ENCODE data around the gene STAT2.
"Not testable (repeated sequence)": the region's sequence is repeated elsewhere in the genome, so short reads cannot be mapped to it uniquely, and the experiment has no call there.

Gene STAT2

DNA sequence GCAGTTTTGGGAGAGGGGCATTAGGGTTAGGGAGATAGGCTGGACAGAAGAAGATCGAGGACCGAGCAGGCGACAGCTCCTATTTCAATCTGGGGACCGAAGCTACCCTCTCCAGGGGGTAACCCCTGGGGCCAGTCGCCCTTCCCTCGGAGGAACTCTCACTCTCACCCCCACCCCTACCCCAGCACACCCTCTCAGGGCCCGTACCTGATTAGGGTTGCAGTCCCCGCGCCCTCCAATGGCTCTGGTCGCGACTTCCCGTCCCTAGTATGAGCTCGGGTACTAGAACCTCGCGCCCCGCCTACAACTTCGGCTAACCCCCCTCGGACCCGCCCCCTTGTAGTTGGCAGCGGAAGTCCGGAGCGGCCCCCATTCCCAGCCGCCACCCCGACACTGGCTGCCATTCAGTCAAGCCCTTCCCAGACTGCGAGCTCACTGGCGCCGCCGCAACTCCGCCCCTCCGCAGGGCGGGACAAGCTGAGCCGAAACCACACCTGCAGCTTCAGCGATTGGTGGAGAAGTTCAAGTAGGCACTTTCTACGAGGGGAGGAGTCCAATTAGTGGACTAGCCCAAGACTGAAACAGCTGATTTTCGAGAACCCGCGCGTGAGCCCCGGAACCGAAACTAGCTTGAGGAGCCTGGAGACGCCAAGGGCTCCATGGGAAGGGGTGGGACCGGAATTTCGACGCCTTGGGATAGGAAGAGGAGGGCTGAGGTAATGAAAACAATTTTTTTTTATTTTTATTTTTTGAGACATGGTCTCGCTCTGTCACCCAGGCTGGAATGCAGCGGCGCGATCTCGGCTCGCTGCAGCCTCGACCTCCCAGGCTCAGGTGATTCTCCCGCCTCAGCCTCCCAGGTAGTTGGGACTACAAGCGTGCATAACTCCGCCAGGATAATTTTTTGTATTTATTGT, at the start of gene STAT2:
Gene STAT2, minus strand, starts transcription at position 257 of the 917 bp plus-strand sequence. CDS start 3,536 bp downstream, outside the sequence.
- DNase-seq: peak; percentile 99

DNA sequence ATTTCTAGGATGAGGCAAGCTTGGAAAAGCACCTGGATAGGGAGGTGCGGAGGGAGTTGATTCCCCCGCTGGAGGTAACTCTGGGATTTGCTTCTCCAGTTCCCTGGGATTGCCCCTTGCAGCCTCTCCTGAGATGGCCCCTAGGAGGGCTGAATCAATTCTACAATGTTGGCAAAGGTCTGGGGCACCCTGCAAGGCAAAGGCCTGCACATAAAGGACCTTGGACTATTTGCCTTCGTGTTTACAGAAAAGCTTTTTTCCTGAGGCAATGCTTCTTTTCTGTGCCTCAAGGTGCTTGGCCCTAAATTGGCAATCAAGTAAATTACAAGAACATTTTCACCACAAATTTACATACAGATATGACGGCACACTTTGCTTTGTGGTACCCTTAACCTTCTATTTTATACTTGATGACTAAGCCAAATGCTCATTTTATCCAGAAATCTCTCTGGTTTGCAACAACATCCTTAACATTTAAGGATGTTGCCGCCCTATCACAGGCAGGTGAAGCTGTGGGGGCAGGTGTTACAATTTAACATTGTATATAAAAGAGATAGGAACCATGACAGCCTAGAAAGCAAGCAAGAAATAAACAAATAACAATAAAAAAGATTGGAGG, 49.0 kb upstream of the STAT2 start:
- DNase-seq: no peak

DNA sequence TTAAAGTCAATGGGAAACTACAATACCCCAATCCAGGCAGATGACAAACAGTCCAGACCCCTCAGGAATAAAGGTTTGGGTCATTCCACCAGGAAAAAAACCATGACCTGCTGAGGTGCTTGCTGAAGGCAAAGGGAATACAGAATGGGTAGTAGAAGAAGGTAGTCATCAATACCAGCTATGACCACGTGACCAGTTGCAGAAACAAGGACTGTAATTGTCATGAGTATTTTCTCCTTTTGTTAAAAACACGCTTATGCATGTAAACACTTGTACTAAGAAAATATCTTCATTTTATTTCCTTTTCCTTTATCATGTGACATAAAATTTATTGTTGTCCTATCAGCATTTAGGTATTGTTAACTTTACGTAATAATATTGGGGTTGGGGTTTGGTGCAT, 44.3 kb upstream of the STAT2 start:
- DNase-seq: not testable (repeated sequence)

DNA sequence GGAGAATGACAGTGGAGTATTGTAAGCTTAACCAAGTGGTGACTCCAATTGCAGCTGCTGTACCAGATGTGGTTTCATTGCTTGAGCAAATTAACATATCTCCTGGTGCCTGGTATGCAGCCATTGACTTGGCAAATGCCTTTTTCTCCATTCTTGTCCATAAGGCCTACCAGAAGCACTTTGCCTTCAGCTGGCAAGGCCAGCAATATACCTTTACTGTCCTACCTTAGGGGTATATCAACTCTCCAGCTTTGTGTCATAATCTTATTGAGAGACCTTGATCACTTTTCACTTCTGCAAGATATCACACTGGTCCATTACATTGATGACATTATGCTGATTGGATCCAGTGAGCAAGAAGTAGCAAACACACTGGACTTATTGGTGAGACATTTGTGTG, 41.7 kb upstream of the STAT2 start:
- DNase-seq: not testable (repeated sequence)

DNA sequence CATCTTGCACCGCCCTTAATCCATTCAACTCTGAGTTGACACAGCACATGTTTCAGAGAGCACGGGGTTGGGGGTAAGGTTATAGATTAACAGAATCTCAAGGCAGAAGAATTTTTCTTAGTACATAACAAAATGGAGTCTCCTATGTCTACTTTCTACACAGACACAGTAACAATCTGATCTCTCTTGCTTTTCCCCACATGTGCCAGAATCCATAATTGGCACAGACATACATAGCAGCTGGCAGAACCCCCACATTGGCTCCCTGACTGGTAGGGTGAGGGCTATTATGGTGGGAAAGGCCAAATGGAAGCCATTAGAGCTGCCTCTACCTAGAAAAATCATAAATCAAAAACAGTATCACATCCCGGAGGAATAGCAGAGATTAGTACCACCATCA, 41.2 kb upstream of the STAT2 start:
- not testable (repeated sequence) for DNase-seq

DNA sequence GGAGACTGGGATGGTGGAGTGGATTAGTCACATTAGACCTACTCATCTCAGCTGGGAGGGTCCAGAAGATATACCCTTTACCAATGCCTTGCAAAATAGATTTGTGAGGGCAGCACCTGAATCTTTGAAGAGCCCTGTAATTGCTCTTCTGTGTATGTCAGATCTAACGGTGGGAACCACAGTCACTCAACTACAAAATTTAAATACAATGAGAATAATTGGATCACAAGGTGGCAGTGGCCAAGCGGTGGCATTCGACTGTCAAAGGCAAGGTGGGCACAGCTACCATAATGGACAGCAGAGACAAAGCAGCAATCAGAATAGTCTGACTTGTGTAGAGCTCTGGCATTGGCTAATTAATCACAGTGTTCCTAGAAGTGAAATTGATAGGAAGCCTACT, 39.6 kb upstream of the STAT2 start:
- not testable (repeated sequence) for DNase-seq

DNA sequence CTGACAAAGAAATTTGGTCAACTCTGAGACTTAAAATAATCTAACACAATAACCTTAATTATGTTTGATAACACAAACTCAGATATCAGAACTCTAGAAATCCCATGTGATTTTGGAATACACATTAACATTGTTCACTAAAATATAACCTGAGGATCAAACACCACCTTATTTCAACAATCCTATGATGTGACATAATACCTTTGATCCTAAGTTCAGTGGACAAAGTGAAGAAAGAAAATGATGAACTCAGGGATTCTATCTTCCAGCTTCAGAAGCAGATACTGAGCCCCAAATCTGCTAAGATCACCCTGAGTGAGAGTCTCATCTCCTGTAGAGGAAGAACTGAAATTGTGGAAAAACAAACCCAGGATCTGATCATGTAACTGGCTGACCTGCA, 38.4 kb upstream of the STAT2 start:
- DNase-seq: no peak

DNA sequence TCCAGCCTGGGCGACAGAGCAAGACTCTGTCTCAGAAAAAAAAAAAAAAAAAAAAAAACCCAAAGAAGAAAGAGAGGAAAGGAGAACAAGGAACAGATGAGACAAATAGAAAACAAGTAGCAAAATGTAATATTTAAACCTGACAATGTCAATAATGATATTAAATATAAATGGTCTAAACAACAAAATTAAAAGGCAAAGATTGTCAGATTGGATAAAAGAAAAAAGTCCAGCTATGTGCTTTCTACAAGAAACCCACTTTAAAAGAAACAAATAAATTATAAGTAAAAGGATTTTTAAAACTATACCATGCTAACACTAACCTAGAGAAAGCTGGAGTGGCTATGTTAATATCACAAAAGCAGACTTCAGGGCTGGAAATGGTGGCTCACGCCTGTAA, 32.4 kb upstream of the STAT2 start:
- no peak for DNase-seq

DNA sequence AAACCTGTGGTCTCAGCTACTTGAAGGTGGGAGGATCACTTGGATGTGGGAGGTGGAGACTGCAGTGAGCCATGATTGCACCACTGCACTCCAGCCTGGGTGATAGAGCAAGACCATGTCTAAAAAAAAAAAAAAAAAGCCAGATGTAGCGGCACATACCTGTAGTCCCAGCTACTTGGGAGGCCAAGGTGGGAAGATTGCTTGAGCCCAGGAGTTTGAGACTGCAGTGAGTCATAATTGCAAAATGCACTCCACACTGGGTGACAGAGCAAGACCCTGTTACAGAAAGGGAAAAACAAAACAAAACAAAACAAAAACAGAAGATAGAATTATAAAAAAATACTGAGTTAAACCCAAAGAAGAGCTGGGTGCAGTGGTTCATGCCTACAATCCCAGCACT, 31.8 kb upstream of the STAT2 start:
- DNase-seq: no peak

DNA sequence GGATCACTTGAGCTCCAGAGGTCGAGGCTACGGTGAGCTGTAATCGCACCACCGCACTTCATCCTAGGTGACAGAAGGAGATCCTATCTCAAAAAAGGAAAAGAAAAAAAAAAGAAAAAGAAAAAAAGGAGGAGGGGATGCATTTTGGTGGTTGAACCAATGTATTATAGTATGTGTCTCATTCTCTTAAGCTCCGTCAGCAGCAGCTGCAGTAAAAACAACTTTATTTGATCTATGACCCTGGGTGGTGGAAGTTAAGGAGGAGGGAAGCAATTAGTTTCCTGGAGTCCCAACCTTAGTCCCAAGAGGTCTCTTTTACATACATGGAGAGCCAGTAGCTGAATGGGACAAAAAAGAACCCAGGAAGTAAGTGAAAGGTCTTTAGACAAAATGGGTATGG, 29.5 kb upstream of the STAT2 start:
- DNase-seq: no peak

DNA sequence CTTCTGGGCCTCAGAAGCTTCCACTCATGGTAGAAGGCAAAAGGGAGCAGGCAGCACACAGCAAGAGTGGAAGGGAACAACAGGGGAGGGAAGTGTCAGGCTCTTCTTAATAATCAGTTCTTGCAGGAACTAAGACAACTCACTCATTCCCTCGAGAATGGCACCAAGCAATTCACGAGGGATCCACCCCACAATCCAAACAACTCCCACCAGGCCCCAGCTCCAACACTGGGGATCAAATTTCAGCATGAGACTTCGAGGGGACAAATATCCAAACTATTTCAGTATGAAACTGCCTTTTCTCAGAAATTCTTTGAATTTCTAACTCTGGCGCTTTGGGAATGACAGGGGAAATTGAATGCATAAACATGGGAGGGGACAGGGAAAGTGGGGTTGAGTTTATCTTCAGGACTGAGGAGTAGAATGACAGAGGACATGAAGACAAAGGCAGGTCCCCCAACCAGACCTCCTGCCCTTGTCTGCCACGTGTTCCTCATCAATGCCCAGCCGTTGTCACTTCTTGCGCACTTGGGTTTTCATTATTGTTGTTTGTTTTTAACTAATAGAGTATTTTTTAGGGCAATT, 27.3 kb upstream of the STAT2 start:
- DNase-seq: no peak

DNA sequence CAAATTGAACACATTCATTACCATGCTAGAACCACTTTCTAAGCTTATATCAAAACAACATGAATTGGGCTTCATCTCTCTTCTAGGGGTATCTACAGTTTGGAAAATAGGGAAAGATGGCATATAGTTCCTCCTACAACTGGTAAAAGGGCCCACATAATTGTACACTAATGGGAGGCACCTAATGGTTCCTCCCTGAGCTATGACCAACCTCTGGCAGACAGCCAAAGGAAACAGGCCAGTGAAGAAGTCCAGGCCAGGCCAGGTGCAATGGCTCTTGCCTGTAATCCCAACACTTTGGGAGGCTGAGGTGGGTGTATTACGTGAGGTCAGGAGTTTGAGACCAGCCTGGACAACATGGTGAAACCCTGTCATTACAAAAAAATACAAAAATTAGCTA, 26.0 kb upstream of the STAT2 start:
- no peak for DNase-seq

DNA sequence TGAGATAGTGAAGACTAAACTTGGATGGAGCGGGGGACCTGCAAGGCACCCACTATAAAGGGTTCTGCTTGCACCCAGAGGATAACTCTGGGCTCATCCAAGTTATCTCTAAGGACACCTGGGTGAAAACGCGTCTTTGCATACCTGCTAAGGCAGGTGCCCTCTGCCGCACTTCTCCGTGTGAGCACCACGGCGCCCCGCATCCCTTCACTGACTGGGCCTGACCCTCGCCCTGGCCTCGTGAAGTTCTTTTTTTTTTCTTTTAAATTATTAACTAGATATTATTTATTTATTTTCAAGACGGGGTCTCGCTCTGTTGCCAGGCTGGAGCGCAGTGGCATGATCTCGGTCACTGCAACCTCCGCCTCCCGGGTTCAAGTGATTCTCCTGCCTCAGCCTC, 22.7 kb upstream of the STAT2 start:
- DNase-seq: no peak

DNA sequence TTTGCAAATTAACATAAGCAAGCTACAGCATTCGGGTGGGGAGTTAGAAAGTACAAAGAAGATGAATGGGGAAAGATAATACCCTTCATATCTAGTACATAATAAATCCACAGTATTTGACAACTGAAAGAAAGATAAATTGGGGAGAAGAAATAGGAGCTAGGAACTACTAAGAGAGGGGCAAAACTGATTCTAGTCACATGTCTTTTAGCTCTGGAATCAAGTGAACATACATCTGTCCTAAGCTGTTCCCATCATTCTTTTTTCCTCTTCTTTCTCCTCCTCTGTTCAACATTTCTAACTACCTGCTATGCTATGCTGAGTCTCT, 18.0 kb upstream of the STAT2 start:
- no peak for DNase-seq

DNA sequence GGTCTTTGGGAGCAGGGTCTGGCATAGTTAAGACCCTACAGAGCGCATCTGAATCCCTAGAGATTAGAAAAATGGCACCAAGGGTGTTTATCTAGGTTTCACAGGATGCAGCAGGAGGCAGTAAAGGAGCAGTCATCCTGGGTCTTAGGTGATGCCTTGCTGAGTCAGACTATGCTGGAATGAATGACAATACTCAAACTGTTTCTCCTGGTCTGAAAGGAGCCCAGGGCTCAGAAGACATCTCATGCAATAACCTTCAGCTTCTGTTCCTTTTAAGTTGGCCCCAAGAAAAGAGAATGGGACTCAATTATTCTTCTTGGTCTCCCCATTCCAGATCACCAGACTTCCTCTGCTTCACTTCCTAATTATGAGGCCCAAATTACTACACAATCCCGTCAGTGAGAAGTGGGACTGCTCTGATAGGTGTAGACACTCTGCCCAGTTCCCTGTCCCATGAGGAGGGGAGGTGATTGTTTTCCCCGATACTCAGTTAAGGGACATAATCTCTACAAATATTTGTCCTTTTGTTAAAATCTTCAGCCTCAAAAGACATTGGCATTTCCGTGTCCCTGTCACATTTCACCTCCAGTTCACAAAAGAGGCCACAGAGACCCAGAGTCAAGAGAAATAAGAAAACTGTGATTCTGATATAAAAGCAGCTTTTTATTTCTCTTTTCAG, 17.5 kb upstream of the STAT2 start:
- peak; percentile 10 for DNase-seq

DNA sequence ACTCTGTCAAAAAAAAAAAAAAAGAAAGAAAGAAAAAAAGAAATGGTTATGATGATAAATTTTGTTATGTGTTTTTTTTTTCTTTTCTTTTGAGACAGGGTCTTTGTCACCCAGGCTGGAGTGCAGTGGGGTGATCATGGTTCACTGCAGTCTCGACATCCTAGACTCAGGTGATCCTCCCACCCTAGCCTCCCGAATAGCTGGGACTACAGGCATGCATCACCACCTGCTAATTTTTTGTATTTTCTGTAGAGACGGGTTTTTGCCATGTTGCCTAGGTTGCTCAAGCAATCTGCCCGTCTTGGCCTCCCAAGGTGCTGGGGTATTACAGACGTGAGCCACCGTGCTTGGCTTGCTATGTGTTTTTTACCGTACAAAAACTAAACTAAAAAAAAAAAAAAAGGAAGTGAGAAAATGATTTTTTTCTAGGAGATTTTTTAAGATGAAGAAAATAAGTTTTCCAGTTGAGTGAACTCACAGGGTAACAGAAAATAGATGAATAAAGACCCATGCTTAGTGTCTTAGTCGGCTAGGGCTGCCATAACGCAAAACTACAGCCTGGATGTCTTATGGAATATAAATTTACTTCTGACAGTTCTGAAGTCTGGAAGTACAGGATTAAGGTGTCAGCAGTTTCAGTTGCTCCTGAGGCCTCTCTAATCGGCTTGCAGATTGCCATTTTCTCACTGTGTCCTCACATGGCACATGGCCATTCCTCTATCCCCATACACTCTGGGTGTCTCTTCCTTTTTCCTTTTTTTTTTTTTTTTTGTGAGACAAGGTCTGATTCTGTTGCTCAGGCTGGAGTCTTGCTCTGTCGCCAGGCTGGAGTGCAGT, 15.9 kb upstream of the STAT2 start:
- DNase-seq: no peak

DNA sequence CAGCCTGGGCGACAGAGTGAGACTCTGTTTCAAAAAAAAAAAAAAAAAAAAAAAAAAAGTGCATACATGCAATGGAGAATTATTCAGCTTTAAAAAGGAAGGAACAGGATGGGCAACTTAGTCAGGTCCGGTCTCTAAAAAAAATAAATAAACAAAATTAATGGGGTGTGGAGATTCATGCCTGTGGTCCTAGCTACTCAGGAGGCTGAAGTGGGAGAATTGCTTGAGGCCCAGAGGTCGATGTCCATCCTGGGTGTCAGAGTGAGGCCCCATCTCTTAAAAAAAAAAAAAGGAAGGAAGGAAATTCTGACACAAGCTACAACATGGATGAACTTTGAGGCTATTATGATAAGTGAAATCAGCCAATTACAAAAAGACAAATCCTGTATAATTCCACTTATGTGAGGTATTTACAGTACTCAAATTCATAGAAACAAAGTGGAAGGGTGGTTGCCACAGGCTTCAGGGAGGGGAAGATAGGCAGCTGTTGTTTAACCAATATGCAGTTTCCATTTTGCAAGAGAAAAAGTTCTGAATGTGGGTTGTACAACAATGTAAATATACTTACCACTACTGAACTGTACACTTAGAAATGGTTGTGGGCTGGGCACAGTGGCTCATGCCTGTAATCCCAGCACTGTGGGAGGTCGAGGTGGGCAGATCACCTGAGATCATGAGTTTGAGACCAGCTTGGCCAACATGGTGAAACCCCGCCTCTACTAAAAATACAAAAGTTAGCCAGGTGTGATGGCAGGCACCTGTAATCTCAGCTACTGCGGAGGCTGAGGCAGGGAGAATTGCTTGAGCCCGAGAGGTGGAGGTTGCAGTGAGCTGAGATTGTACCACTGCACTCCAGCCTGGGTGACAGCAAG, 15.1 kb upstream of the STAT2 start:
- no peak for DNase-seq

DNA sequence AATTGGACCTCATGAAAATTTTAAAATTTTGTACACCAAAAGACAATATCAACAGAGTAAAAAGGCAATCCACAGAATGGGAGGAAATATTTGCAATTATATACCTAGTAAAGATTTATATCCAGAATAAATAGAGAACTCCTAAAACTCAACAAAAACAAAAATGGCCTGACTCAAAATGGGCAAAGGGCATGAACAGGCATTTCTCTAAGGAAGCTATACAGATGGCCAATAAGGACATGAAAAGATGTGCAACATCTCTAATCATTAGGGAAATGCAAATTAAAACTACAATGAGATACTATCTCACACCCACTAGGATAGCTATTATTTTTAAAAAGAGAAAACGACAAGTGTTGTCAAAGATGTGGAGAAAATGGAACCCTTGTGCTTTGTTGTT, 13.6 kb upstream of the STAT2 start:
- no peak for DNase-seq

DNA sequence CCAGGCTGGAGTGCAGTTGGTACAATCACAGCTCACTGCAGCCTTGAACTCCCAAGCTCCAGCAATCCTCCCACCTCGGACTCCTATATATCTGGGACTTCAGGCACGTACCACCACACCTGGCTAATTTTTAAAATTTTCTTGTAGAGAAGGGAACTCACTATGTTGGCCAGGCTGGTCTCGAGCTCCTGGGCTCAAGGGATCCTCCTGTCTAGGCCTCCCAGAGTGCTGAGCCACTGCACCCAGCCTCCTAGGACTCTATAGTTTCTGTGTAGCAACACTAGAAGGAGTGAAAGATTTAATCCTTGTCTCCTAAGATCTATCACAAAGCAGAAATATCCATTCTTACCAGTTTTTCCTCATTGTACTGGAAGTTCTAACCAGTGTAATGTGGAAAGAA, 7.0 kb upstream of the STAT2 start:
- DNase-seq: no peak

DNA sequence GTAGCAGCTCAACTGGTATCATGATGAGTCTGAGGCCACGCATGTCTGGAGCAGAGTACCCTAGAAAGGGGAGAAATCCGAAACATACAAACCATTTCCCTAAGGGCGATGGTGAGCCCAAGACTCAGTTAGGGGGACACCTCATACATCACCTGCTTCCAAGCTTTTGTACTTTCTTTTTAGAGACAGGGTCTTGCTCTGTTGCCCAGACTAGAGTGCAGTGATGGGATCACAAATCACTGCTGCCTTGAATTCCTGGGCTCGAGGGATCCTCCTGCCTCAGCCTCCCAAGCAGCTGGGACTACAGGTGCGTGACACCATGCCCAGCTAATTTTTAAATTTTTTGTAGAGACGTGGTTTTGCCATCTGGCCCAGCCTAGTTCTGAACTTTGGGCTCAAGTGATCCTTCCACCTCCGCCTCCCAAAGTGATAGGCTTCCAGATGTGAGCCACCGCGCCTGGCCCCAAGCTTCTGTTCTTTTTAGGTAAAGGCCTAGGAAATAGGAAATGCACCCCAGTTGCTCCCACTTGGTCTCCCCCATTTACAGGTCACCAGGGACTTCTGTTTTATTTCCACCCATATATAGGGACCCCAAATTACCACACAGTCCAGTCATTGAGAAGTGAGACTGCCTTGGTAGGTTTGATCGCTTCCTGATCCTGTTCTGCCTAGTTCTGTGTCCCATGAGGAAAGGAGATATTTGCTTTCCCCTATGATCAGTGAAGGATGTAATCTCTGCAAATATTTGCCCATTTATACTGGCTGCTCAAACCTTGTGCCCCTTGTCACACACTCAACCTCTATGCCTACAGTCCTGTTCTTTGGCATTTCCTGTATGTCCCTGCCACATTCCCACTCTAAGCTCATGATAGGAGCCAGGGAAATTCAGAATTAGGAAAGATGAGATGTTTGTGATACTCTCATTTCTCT, 2.5 kb upstream of the STAT2 start, which contains the start of gene APOF:
Gene APOF, minus strand, starts transcription at position 728 of the 930 bp plus-strand sequence. Its CDS starts 112 bp downstream, at position 616.
- DNase-seq: no peak

Measured in stimulated activated CD4-positive, alpha-beta T cell treated with anti-CD3 and anti-CD28 coated beads, Interleukin-1b, Interleukin-23, amount 100 ng/mL, for 48 hours (primary cell).